ENCODE results near the gene ZGRF1. TPM values are rescaled to one million over a fixed set of nuclear protein-coding genes. Genes with fewer than 3 reads are reported as not detected.
"Not testable (repeated sequence)": the region's sequence is repeated elsewhere in the genome, so short reads cannot be mapped to it uniquely, and the experiment has no call there.

ZGRF1 gene
- polyA plus RNA-seq, 1 donor, result 8.5 TPM

- DNase-seq, result not testable (repeated sequence)
These were observed 8.2 kb upstream of the ZGRF1 start for GRCh38 chr4:112644595-112645535.

- no peak for DNase-seq
These were observed 5.8 kb upstream of the ZGRF1 start for GRCh38 chr4:112642526-112642925.

- no peak for DNase-seq
These were observed 800 bp upstream of the ZGRF1 start for GRCh38 chr4:112637552-112637866.

- DNase-seq, result peak; percentile 40
These were observed 3.1 kb downstream of the ZGRF1 start for GRCh38 chr4:112633477-112634235.

- no peak for DNase-seq
These were observed 10.5 kb downstream of the ZGRF1 start for GRCh38 chr4:112626228-112626627.

- DNase-seq, result no peak
These were observed 19.7 kb downstream of the ZGRF1 start for GRCh38 chr4:112616984-112617383.

- not testable (repeated sequence) for DNase-seq
These were observed 23.9 kb downstream of the ZGRF1 start for GRCh38 chr4:112612814-112613213.

- DNase-seq, result peak; percentile 38
These were observed 32.1 kb downstream of the ZGRF1 start for GRCh38 chr4:112604589-112604988.

GRCh38 chr4:112594993-112595392 lies 41.7 kb downstream of the ZGRF1 start:
- DNase-seq, result no peak

GRCh38 chr4:112593438-112594133 lies 43.1 kb downstream of the ZGRF1 start:
- DNase-seq, result no peak

GRCh38 chr4:112592717-112593116 lies 44.0 kb downstream of the ZGRF1 start:
- DNase-seq, result no peak

- DNase-seq, result no peak
These were observed 45.1 kb downstream of the ZGRF1 start for GRCh38 chr4:112591593-112591992.

GRCh38 chr4:112589206-112589605 lies 47.5 kb downstream of the ZGRF1 start:
- no peak for DNase-seq

GRCh38 chr4:112585977-112586736 lies 50.6 kb downstream of the ZGRF1 start:
- no peak for DNase-seq

- no peak for DNase-seq
These were observed 69.2 kb downstream of the ZGRF1 start for GRCh38 chr4:112567536-112567935.

GRCh38 chr4:112564706-112565270 lies 71.9 kb downstream of the ZGRF1 start:
- no peak for DNase-seq

GRCh38 chr4:112563431-112564200 lies 73.1 kb downstream of the ZGRF1 start:
- DNase-seq, result no peak

- DNase-seq, result no peak
These were observed 74.3 kb downstream of the ZGRF1 start for GRCh38 chr4:112562254-112562879.

- DNase-seq, result no peak
These were observed 76.6 kb downstream of the ZGRF1 start for GRCh38 chr4:112560084-112560483.

GRCh38 chr4:112559053-112559452 lies 77.7 kb downstream of the ZGRF1 start:
- no peak for DNase-seq

Measured in hindlimb muscle (tissue), 1 donor.